ENCODE results near the gene PTDSS2.

Gene PTDSS2

GRCh38 chr11:453564-453963 lies 3.5 kb downstream of the PTDSS2 start:
- no peak for TF ChIP-seq CTCF (IDR thresholded peaks at IDR 0.05; ENCODE audit: low read depth, low read length)
- no peak overlapping the region for H3K4me3 ChIP-seq (replicated peaks in 1 of 2; ENCODE audit: low read depth in 2 of 2, low read length in 2 of 2)
- DNase-seq (ENCODE audit: low read depth in 2 of 2) = no peak

- H3K4me3 ChIP-seq (replicated peaks in 1 of 2; ENCODE audit: low read depth in 2 of 2, low read length in 2 of 2) = no peak overlapping the region
- DNase-seq (ENCODE audit: low read depth in 2 of 2) = no peak
- no peak for TF ChIP-seq CTCF (IDR thresholded peaks at IDR 0.05; ENCODE audit: low read depth, low read length)
These were observed 4.0 kb downstream of the PTDSS2 start for GRCh38 chr11:454043-454442.

- H3K4me3 ChIP-seq (replicated peaks in 1 of 2; ENCODE audit: low read depth in 2 of 2, low read length in 2 of 2) = no peak overlapping the region
- no peak for TF ChIP-seq CTCF (IDR thresholded peaks at IDR 0.05; ENCODE audit: low read depth, low read length)
- no peak for DNase-seq (ENCODE audit: low read depth in 2 of 2)
These were observed 4.9 kb downstream of the PTDSS2 start for GRCh38 chr11:454801-455565.

- DNase-seq (ENCODE audit: low read depth in 2 of 2) = no peak
- H3K4me3 ChIP-seq (replicated peaks in 1 of 2; ENCODE audit: low read depth in 2 of 2, low read length in 2 of 2) = no peak overlapping the region
- TF ChIP-seq CTCF (IDR thresholded peaks at IDR 0.05; ENCODE audit: low read depth, low read length) = no peak
These were observed 5.6 kb downstream of the PTDSS2 start for GRCh38 chr11:455566-456147.

- DNase-seq (ENCODE audit: low read depth in 2 of 2) = no peak
- TF ChIP-seq CTCF (IDR thresholded peaks at IDR 0.05; ENCODE audit: low read depth, low read length) = no peak
- H3K4me3 ChIP-seq (replicated peaks in 1 of 2; ENCODE audit: low read depth in 2 of 2, low read length in 2 of 2) = no peak overlapping the region
These were observed 6.5 kb downstream of the PTDSS2 start for GRCh38 chr11:456533-456932.

- no peak for TF ChIP-seq CTCF (IDR thresholded peaks at IDR 0.05; ENCODE audit: low read depth, low read length)
- no peak overlapping the region for H3K4me3 ChIP-seq (replicated peaks in 1 of 2; ENCODE audit: low read depth in 2 of 2, low read length in 2 of 2)
- no peak for DNase-seq (ENCODE audit: low read depth in 2 of 2)
These were observed 7.2 kb downstream of the PTDSS2 start for GRCh38 chr11:457111-457760.

Measured in cardiac fibroblast (primary cell).